ENCODE results near the gene PEX10.

PEX10 gene

GRCh38 chr1:2438038-2438437 is 25.7 kb upstream of the PEX10 start:
- ATAC-seq (ENCODE audit: insufficient read depth, low read depth) (no peak), DNase-seq (no peak)
- no peak overlapping the region for H3K9ac ChIP-seq (ENCODE audit: low read depth, low read length)
- H3K79me2 ChIP-seq (ENCODE audit: insufficient read depth, low read length) = no peaks in the 10 kb centered on the region
- no peak for TF ChIP-seq CTCF (IDR thresholded peaks at IDR 0.05; ENCODE audit: borderline replicate concordance, extremely low read depth, low read length, poor library complexity, severe bottlenecking)
- TF ChIP-seq EZH2 (IDR thresholded peaks at IDR 0.05; ENCODE audit: borderline replicate concordance, low read depth, low read length, severe bottlenecking) = no peak
- H3K9me3 ChIP-seq (ENCODE audit: insufficient read depth, low read length, severe bottlenecking) = no peaks in the 10 kb centered on the region
- no peaks in the 10 kb centered on the region for H3K27me3 ChIP-seq (ENCODE audit: insufficient read depth, low read length, poor library complexity)
- no peaks in the 10 kb centered on the region for H3K36me3 ChIP-seq (ENCODE audit: insufficient read depth, low read length)
- H3K4me2 ChIP-seq (ENCODE audit: insufficient read depth, low read length) = no peak overlapping the region
- H3K4me1 ChIP-seq (ENCODE audit: insufficient read depth, low read length) = no peaks in the 10 kb centered on the region
- H4K20me1 ChIP-seq (ENCODE audit: insufficient read depth, low read length) = peaks cover 2% of the 10 kb centered on the region; the same call in 1 of the 2 replicates
- H3K4me3 ChIP-seq (ENCODE audit: low read depth in 1 of 2, low read length in 2 of 2) = no peak overlapping the region
- no peak overlapping the region for H3K27ac ChIP-seq (ENCODE audit: low read length)
- H2AFZ ChIP-seq (ENCODE audit: low read depth, low read length) = no peak overlapping the region

- H3K4me3 ChIP-seq (ENCODE audit: low read depth in 1 of 2, low read length in 2 of 2) = no peak overlapping the region
- H3K4me2 ChIP-seq (ENCODE audit: insufficient read depth, low read length) = no peak overlapping the region
- no peak for DNase-seq
- ATAC-seq (ENCODE audit: insufficient read depth, low read depth) = no peak
- H3K27ac ChIP-seq (ENCODE audit: low read length) = no peak overlapping the region
- peaks cover 2% of the 10 kb centered on the region; the same call in 1 of the 2 replicates for H4K20me1 ChIP-seq (ENCODE audit: insufficient read depth, low read length)
- TF ChIP-seq CTCF (IDR thresholded peaks at IDR 0.05; ENCODE audit: borderline replicate concordance, extremely low read depth, low read length, poor library complexity, severe bottlenecking) = no peak
- TF ChIP-seq EZH2 (IDR thresholded peaks at IDR 0.05; ENCODE audit: borderline replicate concordance, low read depth, low read length, severe bottlenecking) = no peak
- H3K9ac ChIP-seq (ENCODE audit: low read depth, low read length) = no peak overlapping the region
- no peaks in the 10 kb centered on the region for H3K27me3 ChIP-seq (ENCODE audit: insufficient read depth, low read length, poor library complexity)
- H3K36me3 ChIP-seq (ENCODE audit: insufficient read depth, low read length) = no peaks in the 10 kb centered on the region
- H3K4me1 ChIP-seq (ENCODE audit: insufficient read depth, low read length) = no peaks in the 10 kb centered on the region
- H2AFZ ChIP-seq (ENCODE audit: low read depth, low read length) = no peak overlapping the region
- H3K9me3 ChIP-seq (ENCODE audit: insufficient read depth, low read length, severe bottlenecking) = no peaks in the 10 kb centered on the region
- H3K79me2 ChIP-seq (ENCODE audit: insufficient read depth, low read length) = no peaks in the 10 kb centered on the region
These were observed 25.3 kb upstream of the PEX10 start for GRCh38 chr1:2437617-2438016.

GRCh38 chr1:2436876-2437275 is 24.5 kb upstream of the PEX10 start:
- no peaks in the 10 kb centered on the region for H3K36me3 ChIP-seq (ENCODE audit: insufficient read depth, low read length)
- H3K4me3 ChIP-seq (ENCODE audit: low read depth in 1 of 2, low read length in 2 of 2) = no peak overlapping the region
- TF ChIP-seq CTCF (IDR thresholded peaks at IDR 0.05; ENCODE audit: borderline replicate concordance, extremely low read depth, low read length, poor library complexity, severe bottlenecking) (no peak), EZH2 (IDR thresholded peaks at IDR 0.05; ENCODE audit: borderline replicate concordance, low read depth, low read length, severe bottlenecking) (no peak)
- no peaks in the 10 kb centered on the region for H3K4me1 ChIP-seq (ENCODE audit: insufficient read depth, low read length)
- no peak overlapping the region for H3K9ac ChIP-seq (ENCODE audit: low read depth, low read length)
- H4K20me1 ChIP-seq (ENCODE audit: insufficient read depth, low read length) = peaks cover 2% of the 10 kb centered on the region; the same call in 1 of the 2 replicates
- no peaks in the 10 kb centered on the region for H3K79me2 ChIP-seq (ENCODE audit: insufficient read depth, low read length)
- no peak overlapping the region for H3K27ac ChIP-seq (ENCODE audit: low read length)
- no peaks in the 10 kb centered on the region for H3K9me3 ChIP-seq (ENCODE audit: insufficient read depth, low read length, severe bottlenecking)
- DNase-seq (no peak), ATAC-seq (ENCODE audit: insufficient read depth, low read depth) (no peak)
- no peak overlapping the region for H2AFZ ChIP-seq (ENCODE audit: low read depth, low read length)
- H3K4me2 ChIP-seq (ENCODE audit: insufficient read depth, low read length) = no peak overlapping the region
- no peaks in the 10 kb centered on the region for H3K27me3 ChIP-seq (ENCODE audit: insufficient read depth, low read length, poor library complexity)

Measured in DND-41 (cell line).